Esophagus (tissue), 2 donors: ENCODE results near the gene DDX50. TPM values are rescaled to one million over a fixed set of nuclear protein-coding genes. Genes with fewer than 3 reads are reported as not detected.
A peak's percentile ranks its signal among the peaks of the same experiment; 100 is the strongest.
"Not testable (repeated sequence)": the region's sequence is repeated elsewhere in the genome, so short reads cannot be mapped to it uniquely, and the experiment has no call there.

Experiments used
- H3K27ac ChIP-seq, 2 donors: one replicate each; pipeline ENCODE4 v1.5.1; 2013; ENCODE audit warnings: low read depth in 2 of 2, mild to moderate bottlenecking in 2 of 2, inconsistent platforms in 1 of 2, low read length in 1 of 2, moderate library complexity in 1 of 2
- H3K27me3 ChIP-seq, 2 donors: one replicate each; pipeline ENCODE4 v1.6.1; 2013; ENCODE audit warnings: low read length in 2 of 2, control low read depth in 1 of 2, mild to moderate bottlenecking in 1 of 2; ENCODE audit not compliant: insufficient read depth in 2 of 2, control insufficient read depth in 1 of 2
- H3K36me3 ChIP-seq, 2 donors: one replicate each; pipeline ENCODE4 v1.6.1; 2013; ENCODE audit warnings: low read length in 1 of 2; ENCODE audit not compliant: control insufficient read depth in 2 of 2, insufficient read depth in 2 of 2
- H3K4me1 ChIP-seq, 2 donors: one replicate each; pipeline ENCODE4 v1.6.1; 2013; ENCODE audit warnings: low read length in 1 of 2; ENCODE audit not compliant: control insufficient read depth in 2 of 2, insufficient read depth in 2 of 2
- H3K4me3 ChIP-seq, 2 donors: one replicate each; pipeline ENCODE4 v1.5.1; 2013; ENCODE audit warnings: low read length in 2 of 2, mild to moderate bottlenecking in 2 of 2, low read depth in 1 of 2, moderate library complexity in 1 of 2
- H3K9me3 ChIP-seq, 2 donors: one replicate each; pipeline ENCODE4 v1.6.1; 2013; ENCODE audit warnings: mild to moderate bottlenecking in 2 of 2, low read depth in 1 of 2, low read length in 1 of 2, moderate library complexity in 1 of 2; ENCODE audit not compliant: control insufficient read depth in 2 of 2, insufficient read depth in 1 of 2
- WGBS, 2 donors: extraction: QIAGEN DNeasy Blood & Tissue Kit; methylation state at CpG; one replicate each; pipeline ENCODE4 v1.1.7; 2013; 5-methylcytosine and 5-hydroxymethylcytosine counted together
- polyA plus RNA-seq, 2 donors: library from polyadenylated mRNA; stranded (reverse); fragments of 200-250 nt; gene quantifications; one replicate each; pipeline ENCODE4 v1.2.3, GENCODE V29; 2013
- donor health status: healthy with polysubstance abuse.
- donor health status: Bipolar disorder and iron deficiency.

DDX50 gene
- polyA plus RNA-seq, 2 donors = 8.8 to 20.4 TPM

DNA sequence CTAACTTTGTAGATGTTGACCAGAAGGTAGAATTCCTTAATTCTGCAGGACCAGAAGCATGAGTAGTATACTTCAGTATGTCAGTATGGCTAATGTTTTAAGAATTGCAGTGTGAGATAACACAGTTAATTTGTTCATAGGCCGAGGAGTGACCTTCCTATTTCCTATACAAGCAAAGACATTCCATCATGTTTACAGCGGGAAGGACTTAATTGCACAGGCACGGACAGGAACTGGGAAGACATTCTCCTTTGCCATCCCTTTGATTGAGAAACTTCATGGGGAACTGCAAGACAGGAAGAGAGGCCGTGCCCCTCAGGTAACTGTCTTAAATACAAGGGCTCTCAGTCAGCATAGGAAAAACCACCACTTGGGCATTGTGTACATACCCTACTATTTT, 62.0 kb downstream of the DDX50 start:
- H3K4me3 ChIP-seq = no peak overlapping the region
- WGBS, 2 donors = 91 to 94% methylated on average over 4 of the region's 4 CpGs
- peaks cover 14 to 18% of the 10 kb centered on the region in 2 donors for H3K36me3 ChIP-seq
- H3K27me3 ChIP-seq = no peaks in the 10 kb centered on the region
- no peaks in the 10 kb centered on the region for H3K9me3 ChIP-seq
- no peak overlapping the region for H3K27ac ChIP-seq
- no peaks in the 10 kb centered on the region for H3K4me1 ChIP-seq

DNA sequence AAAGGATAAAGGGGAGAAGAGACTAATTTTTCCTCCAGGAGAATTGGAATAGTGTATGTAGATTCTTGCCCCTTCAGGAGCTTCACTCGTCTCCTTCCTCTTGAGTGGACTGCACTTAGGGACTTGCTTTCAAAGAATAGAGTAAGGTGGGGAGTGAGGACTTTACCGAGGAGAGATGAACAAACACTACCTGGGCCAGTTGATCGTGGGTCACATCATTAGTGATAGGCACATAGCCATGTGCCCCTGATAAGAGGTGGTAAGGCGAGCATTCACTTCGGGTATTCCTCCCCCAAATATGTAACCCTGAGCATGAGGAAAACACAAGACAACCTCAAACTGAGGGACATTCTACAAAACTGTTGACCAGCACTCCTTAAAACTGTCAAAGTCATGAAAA, 72.9 kb downstream of the DDX50 start:
- Histone ChIP-seq H3K27ac (no peak overlapping the region), H3K27me3 (no peaks in the 10 kb centered on the region), H3K4me3 (no peak overlapping the region), H3K36me3 (peaks cover 12 to 18% of the 10 kb centered on the region in 2 donors), H3K4me1 (no peaks in the 10 kb centered on the region), H3K9me3 (no peaks in the 10 kb centered on the region)
- 78 to 80% methylated on average over 5 of the region's 5 CpGs for WGBS, 2 donors

DNA sequence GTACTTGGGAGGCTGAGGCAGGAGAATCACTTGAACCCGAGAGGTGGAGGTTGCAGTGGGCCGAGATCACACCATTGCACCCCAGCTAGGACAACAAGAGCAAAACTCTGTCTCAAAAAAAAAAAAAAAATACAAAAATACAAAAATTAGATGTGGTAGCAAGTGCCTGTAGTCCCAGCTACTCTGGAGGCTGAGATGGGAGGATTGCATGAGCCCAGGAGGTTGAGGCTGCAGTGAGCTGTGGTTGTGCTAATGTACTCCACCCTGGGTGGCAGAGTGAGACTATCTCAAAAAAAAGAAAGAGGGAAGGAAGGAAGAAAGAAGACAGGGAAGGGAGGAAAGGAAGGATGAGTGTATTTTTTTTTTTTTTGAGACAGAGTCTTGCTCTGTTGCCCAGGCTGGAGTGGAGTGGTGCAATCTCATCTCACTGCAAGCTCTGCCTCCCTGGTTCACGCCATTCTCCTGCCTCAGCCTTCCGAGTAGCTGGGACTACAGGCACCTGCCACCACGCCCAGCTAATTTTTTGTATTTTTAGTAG, 74.9 kb downstream of the DDX50 start:
- H3K36me3 ChIP-seq = peaks cover 12 to 19% of the 10 kb centered on the region in 2 donors
- H3K27me3 ChIP-seq, H3K4me3 ChIP-seq, H3K4me1 ChIP-seq, H3K9me3 ChIP-seq, H3K27ac ChIP-seq: not testable (repeated sequence)
- WGBS, 2 donors = 98% methylated on average over 5 of the region's 5 CpGs

DNA sequence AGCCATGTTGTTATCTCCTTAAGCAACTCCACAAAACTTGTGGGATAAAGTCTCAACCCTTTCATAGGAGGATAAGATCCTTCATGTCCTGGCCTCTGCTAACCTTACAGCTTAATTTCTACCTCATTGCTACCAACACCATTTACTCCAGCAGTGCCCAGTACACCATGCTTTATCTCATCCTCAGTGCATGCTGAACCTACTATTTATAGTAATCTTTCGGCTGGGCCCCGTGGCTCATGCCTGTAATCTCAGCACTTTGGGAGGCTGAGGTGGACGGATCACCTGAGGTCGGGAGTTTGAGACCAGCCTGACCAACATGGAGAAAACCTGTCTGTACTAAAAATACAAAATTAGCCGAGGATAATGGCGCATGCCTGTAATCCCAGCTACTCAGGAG, 78.6 kb downstream of the DDX50 start:
- 89 to 92% methylated on average over 6 of the region's 6 CpGs for WGBS, 2 donors
- H3K4me1 ChIP-seq, H3K36me3 ChIP-seq: not testable (repeated sequence)

DNA sequence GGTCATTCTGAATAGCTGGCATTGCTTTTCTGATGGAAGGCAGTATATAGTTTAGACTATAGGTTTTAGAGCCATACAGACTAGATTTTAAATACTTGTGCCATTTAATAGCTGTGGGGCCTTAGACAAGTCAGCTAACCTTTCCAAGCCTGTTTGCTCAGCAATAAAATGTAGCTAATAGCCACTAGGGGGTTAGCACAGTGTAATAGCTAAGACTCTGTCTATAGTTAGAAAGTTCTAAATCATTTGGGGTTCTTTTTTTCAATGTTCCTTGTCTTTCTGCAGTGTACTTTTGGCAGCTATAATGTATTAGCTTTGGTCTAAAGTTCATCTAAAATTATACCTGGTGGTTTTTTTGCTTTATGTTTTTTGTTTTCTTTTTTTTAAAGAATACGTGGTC, 80.0 kb downstream of the DDX50 start:
- Histone ChIP-seq H3K36me3 (peaks cover 8 to 9% of the 10 kb centered on the region in 2 donors), H3K4me1 (no peaks in the 10 kb centered on the region)
- 95% methylated on average over 1 of the region's 1 CpG for WGBS, 2 donors

More for the DNA sequence above, 78.6 kb downstream of the DDX50 start:
- not testable (repeated sequence) for H3K27ac ChIP-seq, H3K9me3 ChIP-seq, H3K4me3 ChIP-seq, H3K27me3 ChIP-seq

DNA sequence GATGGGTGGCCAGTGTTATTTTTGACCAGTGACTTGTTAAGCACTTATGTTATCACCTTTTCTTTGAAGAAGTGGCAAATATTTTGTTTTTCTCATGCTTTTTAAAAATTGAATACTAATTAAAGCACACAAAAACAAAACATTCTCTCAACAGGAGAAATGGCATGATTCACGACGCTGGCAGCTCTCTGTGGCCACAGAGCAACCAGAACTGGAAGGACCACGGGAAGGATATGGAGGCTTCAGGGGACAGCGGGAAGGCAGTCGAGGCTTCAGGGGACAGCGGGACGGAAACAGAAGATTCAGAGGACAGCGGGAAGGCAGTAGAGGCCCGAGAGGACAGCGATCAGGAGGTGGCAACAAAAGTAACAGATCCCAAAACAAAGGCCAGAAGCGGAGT, 81.3 kb downstream of the DDX50 start:
- no peaks in the 10 kb centered on the region for H3K4me1 ChIP-seq
- H3K4me3 ChIP-seq = no peak overlapping the region
- 93 to 96% methylated on average over 11 of the region's 11 CpGs for WGBS, 2 donors
- no peaks in the 10 kb centered on the region for H3K27me3 ChIP-seq
- no peak overlapping the region for H3K27ac ChIP-seq
- H3K36me3 ChIP-seq = peaks cover 7 to 8% of the 10 kb centered on the region in 2 donors
- no peaks in the 10 kb centered on the region for H3K9me3 ChIP-seq

More for the DNA sequence above, 80.0 kb downstream of the DDX50 start:
- Histone ChIP-seq H3K9me3 (no peaks in the 10 kb centered on the region), H3K27me3 (no peaks in the 10 kb centered on the region), H3K27ac (no peak overlapping the region), H3K4me3 (no peak overlapping the region)

DNA sequence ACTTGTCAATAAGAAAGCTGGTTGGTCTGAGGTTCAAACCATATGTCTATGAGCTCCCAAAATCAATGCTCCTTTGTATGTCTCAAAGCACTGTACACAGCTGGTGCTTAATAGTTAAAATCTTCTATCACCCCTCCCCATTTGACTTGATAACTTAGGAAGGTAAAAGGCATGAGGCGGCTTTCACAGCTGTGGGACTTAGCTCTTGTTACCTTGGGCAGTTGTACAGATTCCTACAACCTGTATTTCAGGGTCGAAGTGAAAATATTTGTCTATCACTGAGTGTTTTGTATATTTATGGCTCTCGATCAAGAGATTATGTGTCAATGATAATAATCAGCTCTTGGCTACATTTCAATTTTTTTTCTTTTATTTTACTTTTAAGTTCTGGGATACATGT, 86.5 kb downstream of the DDX50 start:
- WGBS, 2 donors = 42 to 55% methylated on average over 3 of the region's 3 CpGs
- no peaks in the 10 kb centered on the region for H3K27me3 ChIP-seq
- no peaks in the 10 kb centered on the region for H3K9me3 ChIP-seq
- peaks cover 0 to 2% of the 10 kb centered on the region in 2 donors for H3K4me1 ChIP-seq
- peaks cover 0 to 4% of the 10 kb centered on the region in 2 donors for H3K36me3 ChIP-seq
- no peak overlapping the region for H3K4me3 ChIP-seq
- H3K27ac ChIP-seq = no peak overlapping the region

DNA sequence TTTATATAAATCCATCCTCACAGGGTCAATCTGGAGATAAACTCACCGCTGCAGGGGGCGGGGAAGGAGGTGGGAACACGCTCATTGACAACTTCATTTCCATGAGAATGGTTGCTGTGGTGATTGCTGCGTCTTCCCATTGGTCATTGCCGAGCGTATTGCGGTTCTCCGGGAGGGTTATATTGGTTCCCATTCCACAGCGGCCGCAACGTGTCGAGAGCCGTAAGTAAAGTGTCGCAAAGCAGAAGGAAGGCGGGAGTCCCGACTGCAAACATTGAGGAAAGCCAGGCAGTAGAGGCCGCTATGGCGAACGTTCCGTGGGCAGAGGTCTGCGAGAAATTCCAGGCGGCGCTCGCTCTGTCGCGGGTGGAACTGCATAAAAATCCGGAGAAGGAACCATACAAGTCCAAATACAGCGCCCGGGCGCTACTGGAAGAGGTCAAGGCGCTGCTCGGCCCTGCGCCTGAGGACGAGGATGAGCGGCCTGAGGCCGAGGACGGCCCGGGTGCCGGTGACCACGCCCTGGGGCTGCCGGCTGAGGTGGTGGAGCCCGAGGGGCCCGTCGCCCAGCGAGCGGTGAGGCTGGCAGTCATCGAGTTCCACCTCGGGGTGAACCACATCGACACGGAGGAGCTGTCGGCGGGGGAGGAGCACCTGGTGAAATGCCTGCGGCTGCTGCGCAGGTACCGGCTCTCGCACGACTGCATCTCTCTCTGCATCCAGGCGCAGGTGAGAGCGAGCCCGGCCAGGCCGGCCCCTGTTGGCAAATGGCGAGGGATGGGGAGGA, 87.6 kb downstream of the DDX50 start, which contains the start of gene KIFBP:
Gene KIFBP (plus strand): TSS at position 274 of the 787 bp plus-strand sequence. CDS start 30 bp downstream, at position 304.
- Histone ChIP-seq H3K4me3 (peak within 1 kb of the TSS; percentile 94 to 96), H3K27ac (peak within 1 kb of the TSS; percentile 78 to 91), H3K27me3 (no peaks in the 10 kb centered on the region), H3K36me3 (peaks cover 0 to 2% of the 10 kb centered on the region in 2 donors), H3K4me1 (peaks cover 0 to 2% of the 10 kb centered on the region in 2 donors), H3K9me3 (no peaks in the 10 kb centered on the region)
- WGBS, 2 donors = 0% methylated on average over 62 of the region's 62 CpGs

DNA sequence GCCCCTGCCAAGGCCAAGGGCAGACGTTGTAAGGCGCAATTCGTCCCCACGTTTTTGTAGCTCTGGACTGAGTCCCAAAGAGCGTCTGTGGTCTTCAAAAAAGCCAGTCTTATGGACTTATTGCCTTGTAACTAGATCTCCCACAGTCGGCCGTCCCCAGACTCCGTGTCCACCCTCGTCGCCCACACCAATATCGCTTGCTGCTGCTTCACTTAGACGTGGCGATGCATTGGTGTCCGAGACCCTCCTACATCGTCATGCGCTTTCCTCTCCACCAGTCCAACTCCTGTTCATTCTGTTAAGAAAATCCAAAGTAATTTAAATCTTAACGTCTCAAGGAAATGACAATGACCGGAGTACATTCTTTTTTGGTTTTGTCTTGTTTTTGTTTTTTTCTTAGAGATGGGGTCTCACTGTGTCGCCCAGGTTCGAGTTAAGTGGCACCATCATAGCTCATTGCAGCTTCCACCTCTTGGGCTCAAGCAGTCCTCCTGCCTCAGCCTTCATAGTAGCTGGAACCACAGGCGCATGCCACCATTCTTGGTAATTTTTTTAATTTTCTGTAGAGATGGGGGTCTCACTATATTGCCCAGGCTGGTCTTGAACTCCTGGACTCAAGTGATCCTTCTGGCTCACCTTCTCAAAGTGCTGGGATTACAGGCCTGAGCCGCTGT, 88.3 kb downstream of the DDX50 start:
- Histone ChIP-seq H3K4me3 (peak overlapping the region; percentile 94 to 96), H3K9me3 (no peaks in the 10 kb centered on the region), H3K4me1 (peaks cover 0 to 2% of the 10 kb centered on the region in 2 donors), H3K27ac (peak overlapping the region; percentile 78 to 91), H3K36me3 (no peaks in the 10 kb centered on the region), H3K27me3 (no peaks in the 10 kb centered on the region)
- 17 to 18% methylated on average over 22 of the region's 22 CpGs for WGBS, 2 donors
